Measurements from ENCODE around the gene CACNG7. TPM values are rescaled to one million over a fixed set of nuclear protein-coding genes. Genes with fewer than 3 reads are reported as not detected.

CACNG7 gene
- total and polyA plus RNA-seq, 10 of the 15 experiments (the other 5 are each of a cell fraction or from before 2014, with no cell fraction given) = not detected

- H2AFZ ChIP-seq (ENCODE audit: control insufficient read depth, low read depth, low read length) = no peak overlapping the region
- H3K27ac ChIP-seq (ENCODE audit: control insufficient read depth, insufficient read depth) = no peak overlapping the region
- no peaks in the 10 kb centered on the region for H3K4me1 ChIP-seq (ENCODE audit: control insufficient read depth, insufficient read depth, low read length)
- no peak overlapping the region for H3K4me2 ChIP-seq (ENCODE audit: control insufficient read depth, insufficient read depth)
- intact Hi-C loops (cut with micrococcal nuclease; ENCODE audit: unreplicated experiment) = no loop called here
- FAIRE-seq = no peak
- ChIA-PET SMC1A (ENCODE audit: uncharacterized antibody, unreplicated experiment) (no interaction called here), CTCF (no interaction called here), POLR2A (no interaction called here), RAD21 (ENCODE audit: unreplicated experiment) (no interaction called here)
- in situ Hi-C loops (cut with MboI) = no loop called here
- no peak for TF ChIP-seq ZNF274 (IDR thresholded peaks at IDR 0.05; ENCODE audit: insufficient read depth, insufficient read length)
- TF ChIP-seq ATF2 (IDR thresholded peaks at IDR 0.05; ENCODE audit: low read length) = no peak
- TF ChIP-seq PML (IDR thresholded peaks at IDR 0.05; ENCODE audit: low read length) = no peak
- TF ChIP-seq MAX (IDR thresholded peaks at IDR 0.05; ENCODE audit: low read depth, low read length) = no peak
- TF ChIP-seq YBX1 (IDR thresholded peaks at IDR 0.05) = no peak
- no peaks in the 10 kb centered on the region for H4K20me1 ChIP-seq (ENCODE audit: control insufficient read depth, insufficient read depth)
- WGBS (ENCODE audit: insufficient coverage, insufficient replicate concordance, low lambda C conversion rate, missing lambda C conversion rate) = 20% methylated on average over 8 of the region's 8 CpGs
- H3K36me3 ChIP-seq (ENCODE audit: control insufficient read depth in 2 of 2, insufficient read depth in 2 of 2, low read length in 1 of 2) = no peaks in the 10 kb centered on the region
- no peak for ATAC-seq
- no peaks in the 10 kb centered on the region; the same call in 2 of the 3 replicates for H3K9me3 ChIP-seq (replicated peaks; ENCODE audit: control insufficient read depth, insufficient read depth, low read length)
- H3K4me3 ChIP-seq = no peak overlapping the region
- no peaks in the 10 kb centered on the region for H3K79me2 ChIP-seq (ENCODE audit: control insufficient read depth, insufficient read depth, low read length)
- H3K9ac ChIP-seq (ENCODE audit: control insufficient read depth, insufficient read depth, low read length) = no peak overlapping the region
- no peaks in the 10 kb centered on the region for H3K27me3 ChIP-seq (replicated peaks in 1 of 2; ENCODE audit: control insufficient read depth in 2 of 2, insufficient read depth in 2 of 2, low read length in 1 of 2)
- no peak for DNase-seq (ENCODE audit: low read depth, low spot score)
- BruUV-seq (replicated peaks) = no TSS peak
These were observed 16.1 kb upstream of the CACNG7 start for GRCh38 chr19:53892981-53893325.

GRCh38 chr19:53894707-53895106 is 14.4 kb upstream of the CACNG7 start:
- in situ Hi-C loops (cut with MboI) = no loop called here
- WGBS (ENCODE audit: insufficient coverage, insufficient replicate concordance, low lambda C conversion rate, missing lambda C conversion rate) = 41% methylated on average over 9 of the region's 9 CpGs
- TF ChIP-seq RAD51 (IDR thresholded peaks at IDR 0.05) = no peak
- Histone ChIP-seq H3K4me1 (ENCODE audit: control insufficient read depth, insufficient read depth, low read length) (no peaks in the 10 kb centered on the region), H3K27me3 (replicated peaks in 1 of 2; ENCODE audit: control insufficient read depth in 2 of 2, insufficient read depth in 2 of 2, low read length in 1 of 2) (no peaks in the 10 kb centered on the region), H3K9ac (ENCODE audit: control insufficient read depth, insufficient read depth, low read length) (no peak overlapping the region), H2AFZ (ENCODE audit: control insufficient read depth, low read depth, low read length) (no peak overlapping the region), H3K36me3 (ENCODE audit: control insufficient read depth in 2 of 2, insufficient read depth in 2 of 2, low read length in 1 of 2) (no peaks in the 10 kb centered on the region), H3K9me3 (replicated peaks; ENCODE audit: control insufficient read depth, insufficient read depth, low read length) (no peaks in the 10 kb centered on the region; the same call in 2 of the 3 replicates), H3K4me3 (no peak overlapping the region), H3K79me2 (ENCODE audit: control insufficient read depth, insufficient read depth, low read length) (no peaks in the 10 kb centered on the region), H3K4me2 (ENCODE audit: control insufficient read depth, insufficient read depth) (no peak overlapping the region), H3K27ac (ENCODE audit: control insufficient read depth, insufficient read depth) (no peak overlapping the region), H4K20me1 (ENCODE audit: control insufficient read depth, insufficient read depth) (no peaks in the 10 kb centered on the region)
- no peak for ATAC-seq
- FAIRE-seq = no peak
- ChIA-PET SMC1A (ENCODE audit: uncharacterized antibody, unreplicated experiment) (interaction anchor here (0.7 kb wide), 1 partner anchor 140 kb away, joined by 3 read pairs; no protein-coding TSS in a partner anchor), RAD21 (ENCODE audit: unreplicated experiment) (no interaction called here), CTCF (no interaction called here), POLR2A (no interaction called here)
- intact Hi-C loops (cut with micrococcal nuclease; ENCODE audit: unreplicated experiment) = no loop called here
- no TSS peak for BruUV-seq (replicated peaks)
- DNase-seq (ENCODE audit: low read depth, low spot score) = no peak

Data from GM12878 (cell line).